ENCODE results near the gene HTRA3.

The HTRA3 gene

DNA sequence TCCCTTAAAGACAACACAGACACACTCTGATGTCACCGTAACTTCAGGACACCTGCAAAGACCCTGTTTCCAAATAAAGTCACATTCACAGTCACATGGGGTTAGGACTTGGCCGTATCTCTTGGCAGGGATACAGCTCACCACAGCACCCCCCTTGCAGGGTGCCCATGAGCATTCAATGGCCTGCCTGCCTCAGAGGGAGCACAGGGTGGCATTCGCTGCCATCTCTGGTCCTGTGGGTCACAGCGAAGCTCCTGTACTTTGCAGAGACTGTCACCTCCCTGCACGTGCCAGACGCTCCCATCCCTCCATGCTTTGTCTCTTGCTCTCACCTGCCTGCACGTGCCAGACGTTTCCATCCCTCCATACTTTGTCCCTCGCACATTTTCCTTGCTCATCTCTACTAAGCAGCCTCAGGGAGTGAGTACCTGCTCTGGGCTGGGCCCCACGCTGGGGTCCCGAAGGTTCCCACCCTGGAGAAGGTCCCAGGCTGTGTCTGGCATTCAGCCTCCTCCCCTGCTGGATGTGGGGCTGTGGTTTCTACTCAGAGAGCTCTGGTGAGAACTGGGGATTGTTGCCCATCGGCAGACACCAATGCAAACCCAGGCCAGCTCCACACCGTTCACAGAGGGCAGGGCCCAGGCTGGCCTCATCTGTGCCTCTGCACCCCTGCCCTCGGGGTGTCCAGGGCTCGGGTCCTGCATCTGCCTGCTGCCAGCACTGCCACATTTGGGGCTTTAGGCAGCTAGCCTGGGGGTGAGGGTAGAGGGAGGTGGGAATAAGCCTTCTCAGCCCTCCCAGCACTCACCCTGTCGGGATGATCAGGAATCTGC is 15.8 kb downstream of the HTRA3 start:
- no peak overlapping the region for H3K4me2 ChIP-seq (ENCODE audit: low read length)
- no peak overlapping the region for H3K27ac ChIP-seq
- TF ChIP-seq, protein P1, sequence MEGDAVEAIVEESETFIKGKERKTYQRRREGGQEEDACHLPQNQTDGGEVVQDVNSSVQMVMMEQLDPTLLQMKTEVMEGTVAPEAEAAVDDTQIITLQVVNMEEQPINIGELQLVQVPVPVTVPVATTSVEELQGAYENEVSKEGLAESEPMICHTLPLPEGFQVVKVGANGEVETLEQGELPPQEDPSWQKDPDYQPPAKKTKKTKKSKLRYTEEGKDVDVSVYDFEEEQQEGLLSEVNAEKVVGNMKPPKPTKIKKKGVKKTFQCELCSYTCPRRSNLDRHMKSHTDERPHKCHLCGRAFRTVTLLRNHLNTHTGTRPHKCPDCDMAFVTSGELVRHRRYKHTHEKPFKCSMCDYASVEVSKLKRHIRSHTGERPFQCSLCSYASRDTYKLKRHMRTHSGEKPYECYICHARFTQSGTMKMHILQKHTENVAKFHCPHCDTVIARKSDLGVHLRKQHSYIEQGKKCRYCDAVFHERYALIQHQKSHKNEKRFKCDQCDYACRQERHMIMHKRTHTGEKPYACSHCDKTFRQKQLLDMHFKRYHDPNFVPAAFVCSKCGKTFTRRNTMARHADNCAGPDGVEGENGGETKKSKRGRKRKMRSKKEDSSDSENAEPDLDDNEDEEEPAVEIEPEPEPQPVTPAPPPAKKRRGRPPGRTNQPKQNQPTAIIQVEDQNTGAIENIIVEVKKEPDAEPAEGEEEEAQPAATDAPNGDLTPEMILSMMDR (IDR thresholded peaks at IDR 0.05), result no peak

DNA sequence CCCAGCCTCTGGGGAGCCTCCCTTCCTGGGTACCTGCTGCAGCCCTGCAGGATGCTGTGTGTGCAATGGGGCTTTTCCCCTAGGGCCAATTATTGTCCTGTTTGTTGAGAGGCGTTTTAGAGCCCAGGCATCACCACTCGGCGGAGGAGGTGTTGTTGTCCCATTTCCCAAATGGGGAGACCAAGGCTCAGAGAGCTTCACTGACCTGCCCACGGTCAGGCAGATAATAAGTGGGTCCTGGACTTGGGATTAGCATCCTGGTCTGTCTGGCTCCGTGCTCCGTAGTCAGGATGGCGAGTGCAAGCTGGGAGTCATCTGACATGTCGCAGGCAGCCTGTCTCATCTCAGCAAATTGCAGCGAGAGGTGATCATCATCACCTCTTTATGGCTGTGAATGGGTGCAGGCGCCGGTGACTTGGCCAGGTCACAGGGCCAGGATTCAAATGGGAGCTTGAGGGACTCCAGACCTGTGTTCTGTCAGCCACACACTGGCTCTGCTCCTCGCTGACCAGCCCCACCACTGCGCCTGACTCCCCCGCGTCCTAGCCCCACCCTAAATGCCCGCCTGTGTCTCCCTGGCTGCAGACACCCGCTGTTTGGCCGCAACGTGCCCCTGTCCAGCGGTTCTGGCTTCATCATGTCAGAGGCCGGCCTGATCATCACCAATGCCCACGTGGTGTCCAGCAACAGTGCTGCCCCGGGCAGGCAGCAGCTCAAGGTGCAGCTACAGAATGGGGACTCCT is 16.6 kb downstream of the HTRA3 start:
- H3K36me3 ChIP-seq (ENCODE audit: control insufficient read depth, insufficient read depth, low read length), result no peaks in the 10 kb centered on the region
- H3K9ac ChIP-seq, result no peak overlapping the region
- no peak overlapping the region for H3K4me2 ChIP-seq (ENCODE audit: low read length)
- no peaks in the 10 kb centered on the region for H3K4me1 ChIP-seq
- H3K27me3 ChIP-seq (ENCODE audit: control insufficient read depth, insufficient read depth, low read length), result no peaks in the 10 kb centered on the region
- no peak overlapping the region for H3K4me3 ChIP-seq (ENCODE audit: low read depth, low read length)
- no peaks in the 10 kb centered on the region for H3K79me2 ChIP-seq
- no peak overlapping the region for H3K27ac ChIP-seq
- TF ChIP-seq, protein P1 (IDR thresholded peaks at IDR 0.05), result no peak
- H2AFZ ChIP-seq, result no peak overlapping the region
- no peaks in the 10 kb centered on the region for H3K9me3 ChIP-seq (ENCODE audit: control insufficient read depth, low read length)

More for the DNA sequence above, 15.8 kb downstream of the HTRA3 start:
- H3K27me3 ChIP-seq (ENCODE audit: control insufficient read depth, insufficient read depth, low read length), result no peaks in the 10 kb centered on the region
- no peaks in the 10 kb centered on the region for H3K9me3 ChIP-seq (ENCODE audit: control insufficient read depth, low read length)
- H3K9ac ChIP-seq, result no peak overlapping the region
- no peaks in the 10 kb centered on the region for H3K36me3 ChIP-seq (ENCODE audit: control insufficient read depth, insufficient read depth, low read length)
- no peak overlapping the region for H3K4me3 ChIP-seq (ENCODE audit: low read depth, low read length)
- H3K79me2 ChIP-seq, result no peaks in the 10 kb centered on the region
- H3K4me1 ChIP-seq, result no peaks in the 10 kb centered on the region
- no peak overlapping the region for H2AFZ ChIP-seq

DNA sequence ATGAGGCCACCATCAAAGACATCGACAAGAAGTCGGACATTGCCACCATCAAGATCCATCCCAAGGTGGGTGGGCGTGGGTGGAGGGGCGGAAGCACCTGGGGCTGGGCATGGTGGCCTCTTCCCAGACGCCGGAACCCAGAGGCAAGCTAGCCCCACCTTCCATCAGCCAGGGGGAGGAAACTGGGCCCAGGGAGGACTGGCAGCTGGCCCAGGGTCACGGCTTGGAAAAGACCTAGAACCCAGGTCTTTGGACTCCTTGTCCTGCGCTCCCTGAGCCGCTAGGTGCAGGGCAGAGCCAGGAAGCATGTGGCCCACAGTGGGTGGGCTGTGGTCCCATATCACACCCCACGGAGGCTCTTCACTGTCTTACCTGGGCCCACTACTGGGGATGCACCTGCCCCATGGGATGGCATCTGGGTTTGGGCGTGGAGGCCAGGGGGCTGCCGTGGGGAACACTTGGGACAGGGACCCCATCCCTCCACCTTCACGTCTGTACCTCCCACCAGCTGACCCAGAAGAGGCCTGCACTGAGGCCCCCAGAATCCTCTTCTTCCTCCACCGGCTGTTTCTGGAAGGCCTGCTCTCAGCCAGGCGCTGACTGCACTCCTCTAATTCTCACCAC is 17.3 kb downstream of the HTRA3 start:
- no peak overlapping the region for H3K4me3 ChIP-seq (ENCODE audit: low read depth, low read length)
- no peaks in the 10 kb centered on the region for H3K27me3 ChIP-seq (ENCODE audit: control insufficient read depth, insufficient read depth, low read length)
- H3K36me3 ChIP-seq (ENCODE audit: control insufficient read depth, insufficient read depth, low read length), result no peaks in the 10 kb centered on the region
- H3K27ac ChIP-seq, result no peak overlapping the region
- H3K4me1 ChIP-seq, result no peaks in the 10 kb centered on the region
- no peak overlapping the region for H2AFZ ChIP-seq
- TF ChIP-seq, protein P1 (IDR thresholded peaks at IDR 0.05), result no peak
- no peaks in the 10 kb centered on the region for H3K9me3 ChIP-seq (ENCODE audit: control insufficient read depth, low read length)
- no peak overlapping the region for H3K4me2 ChIP-seq (ENCODE audit: low read length)
- H3K79me2 ChIP-seq, result no peaks in the 10 kb centered on the region
- no peak overlapping the region for H3K9ac ChIP-seq

GRCh38 chr4:8287343-8288280 is 18.1 kb downstream of the HTRA3 start:
- TF ChIP-seq, protein P1 (IDR thresholded peaks at IDR 0.05), result no peak
- Histone ChIP-seq H3K27me3 (ENCODE audit: control insufficient read depth, insufficient read depth, low read length) (no peaks in the 10 kb centered on the region), H2AFZ (no peak overlapping the region), H3K27ac (no peak overlapping the region), H3K9ac (no peak overlapping the region), H3K9me3 (ENCODE audit: control insufficient read depth, low read length) (no peaks in the 10 kb centered on the region), H3K79me2 (no peaks in the 10 kb centered on the region), H3K36me3 (ENCODE audit: control insufficient read depth, insufficient read depth, low read length) (no peaks in the 10 kb centered on the region), H3K4me1 (no peaks in the 10 kb centered on the region), H3K4me3 (ENCODE audit: low read depth, low read length) (no peak overlapping the region), H3K4me2 (ENCODE audit: low read length) (no peak overlapping the region)

Measured in parathyroid adenoma (tissue), 2 donors.